HepG2 (cell line): Measurements from ENCODE around the gene EFNA2. TPM values are rescaled to one million over a fixed set of nuclear protein-coding genes. Genes with fewer than 3 reads are reported as not detected.

Experiments used
- ATF7-NPFF ChIP-seq: sonication (generic); formaldehyde crosslinking; IDR thresholded peaks from 2 replicates; pipeline ENCODE4 v1.8.1; 2023; ENCODE audit warnings: mild to moderate bottlenecking, low read depth, missing genetic modification reagents, moderate library complexity
- CBFB ChIP-seq: sonication (generic); formaldehyde crosslinking; IDR thresholded peaks from 2 replicates; pipeline ENCODE4 v1.4.0; 2020; ENCODE audit warnings: missing genetic modification reagents
- CERS6 ChIP-seq: sonication (generic); formaldehyde crosslinking; IDR thresholded peaks from 2 replicates; pipeline ENCODE4 v1.5.0; 2020; ENCODE audit warnings: missing genetic modification reagents
- FOXC1 ChIP-seq: sonication (generic); formaldehyde crosslinking; IDR thresholded peaks from 2 replicates; pipeline ENCODE4 v1.8.0; 2022; ENCODE audit warnings: mild to moderate bottlenecking, missing genetic modification reagents, borderline replicate concordance
- FOXK1 ChIP-seq: sonication (generic); formaldehyde crosslinking; IDR thresholded peaks from 2 replicates; pipeline ENCODE4 v1.4.0; 2020; ENCODE audit warnings: low read depth, missing genetic modification reagents, borderline replicate concordance
- GPN1 ChIP-seq: sonication (generic); formaldehyde crosslinking; IDR thresholded peaks from 2 replicates; pipeline ENCODE4 v1.5.1; 2020; ENCODE audit warnings: missing genetic modification reagents, borderline replicate concordance
- HNF4G ChIP-seq, 2 experiments: sonication (generic) in 1 of 2; formaldehyde crosslinking in 1 of 2; IDR thresholded peaks; 2 replicates each; pipeline versions ENCODE4 v1.4.0 to v1.6.1; 2011 to 2020; ENCODE audit warnings: borderline replicate concordance in 2 of 2, low read depth in 2 of 2, mild to moderate bottlenecking in 2 of 2, low read length in 1 of 2, missing genetic modification reagents in 1 of 2, moderate library complexity in 1 of 2
- IRF2 ChIP-seq: IDR thresholded peaks from 2 replicates; pipeline ENCODE4 v1.6.1; 2018; ENCODE audit warnings: missing genetic modification reagents, missing compliant biosample characterization
- JARID2 ChIP-seq: sonication (generic); formaldehyde crosslinking; IDR thresholded peaks from 2 replicates; pipeline ENCODE4 v1.8.1; 2023; ENCODE audit warnings: missing genetic modification reagents, inconsistent platforms; ENCODE audit not compliant: insufficient replicate concordance
- KLF15 ChIP-seq: sonication (generic); formaldehyde crosslinking; IDR thresholded peaks from 2 replicates; pipeline ENCODE4 v1.8.1; 2023; ENCODE audit warnings: borderline replicate concordance, mild to moderate bottlenecking, inconsistent platforms, missing genetic modification reagents, mixed read lengths
- NFE2L1 ChIP-seq: sonication (generic); formaldehyde crosslinking; IDR thresholded peaks from 2 replicates; pipeline ENCODE4 v1.4.0; 2020; ENCODE audit warnings: missing genetic modification reagents, mild to moderate bottlenecking, borderline replicate concordance
- PHF20 ChIP-seq: sonication (generic); formaldehyde crosslinking; IDR thresholded peaks from 2 replicates; pipeline ENCODE4 v1.5.0; 2020; ENCODE audit warnings: mild to moderate bottlenecking, missing genetic modification reagents
- PHF5A ChIP-seq: IDR thresholded peaks from one replicate; pipeline ENCODE4 v1.6.1; 2018; ENCODE audit warnings: low read depth, missing genetic modification reagents; ENCODE audit not compliant: unreplicated experiment
- POLR2AphosphoS5 ChIP-seq: IDR thresholded peaks from 2 replicates; pipeline ENCODE4 v1.6.1; 2012; ENCODE audit warnings: low read depth, low read length
- RARA ChIP-seq: IDR thresholded peaks from 2 replicates; pipeline ENCODE4 v1.6.1; 2016; ENCODE audit warnings: missing genetic modification reagents, missing compliant biosample characterization
- TARDBP ChIP-seq: sonication (generic); formaldehyde crosslinking; IDR thresholded peaks from 2 replicates; pipeline ENCODE4 v1.8.0; 2022; ENCODE audit warnings: mild to moderate bottlenecking, missing genetic modification reagents
- ZFY ChIP-seq: sonication (generic); formaldehyde crosslinking; IDR thresholded peaks from 2 replicates; pipeline ENCODE4 v1.4.0; 2020; ENCODE audit warnings: missing genetic modification reagents
- ZNF205 ChIP-seq: IDR thresholded peaks from 2 replicates; pipeline ENCODE4 v1.6.1; 2018; ENCODE audit warnings: missing biosample characterization, missing genetic modification reagents
- ZNF446 ChIP-seq: sonication (generic); formaldehyde crosslinking; IDR thresholded peaks from 2 replicates; pipeline ENCODE4 v1.5.0; 2020; ENCODE audit warnings: mild to moderate bottlenecking, missing genetic modification reagents
- ZNF563 ChIP-seq: sonication (generic); formaldehyde crosslinking; IDR thresholded peaks from 2 replicates; pipeline ENCODE4 v1.8.0; 2022; ENCODE audit warnings: mild to moderate bottlenecking, moderate library complexity, missing genetic modification reagents
- ZNF619 ChIP-seq: sonication (generic); formaldehyde crosslinking; IDR thresholded peaks from 2 replicates; pipeline ENCODE4 v1.4.0; 2020; ENCODE audit warnings: mild to moderate bottlenecking, missing genetic modification reagents
- ZNF670 ChIP-seq: sonication (generic); formaldehyde crosslinking; IDR thresholded peaks from 2 replicates; pipeline ENCODE4 v1.8.0; 2022; ENCODE audit warnings: mild to moderate bottlenecking, missing genetic modification reagents, borderline replicate concordance
- ZNF773 ChIP-seq: sonication (generic); formaldehyde crosslinking; IDR thresholded peaks from 2 replicates; pipeline ENCODE4 v1.4.0; 2020; ENCODE audit warnings: missing genetic modification reagents, borderline replicate concordance
- ZNF781 ChIP-seq: sonication (generic); formaldehyde crosslinking; IDR thresholded peaks from 2 replicates; pipeline ENCODE4 v1.5.1; 2020; ENCODE audit warnings: borderline replicate concordance, mild to moderate bottlenecking, missing genetic modification reagents; ENCODE audit errors: not compliant biosample characterization
- ZNF784 ChIP-seq: sonication (generic); formaldehyde crosslinking; IDR thresholded peaks from 2 replicates; pipeline ENCODE4 v1.5.1; 2020; ENCODE audit warnings: missing genetic modification reagents, mild to moderate bottlenecking, borderline replicate concordance
- ZNF883 ChIP-seq: sonication (generic); formaldehyde crosslinking; IDR thresholded peaks from 2 replicates; pipeline ENCODE4 v1.5.1; 2020; ENCODE audit warnings: mild to moderate bottlenecking, missing genetic modification reagents; ENCODE audit errors: not compliant biosample characterization
- ZSCAN25 ChIP-seq: sonication (generic); formaldehyde crosslinking; IDR thresholded peaks from 2 replicates; pipeline ENCODE4 v1.8.0; 2022; ENCODE audit warnings: mild to moderate bottlenecking, missing genetic modification reagents
- polyA plus RNA-seq, 8 experiments: library from polyadenylated mRNA; depleted of rRNA in 3 of 8; stranded (reverse) in 7 of 8; unstranded in 1 of 8; fragments of >200 nt; fragmentation: Illumina TruSeq in 4 of 8; extraction: Trizol in 4 of 8; gene quantifications; 2 replicates each; pipeline versions ENCODE4 v1.2.1 to v1.2.3, GENCODE V29; 2011 to 2016; ENCODE audit warnings: low read depth in 4 of 8, missing spikeins in 1 of 8, mixed read lengths in 1 of 8; ENCODE audit not compliant: insufficient read depth in 1 of 8
- total RNA-seq, 5 experiments: library from RNA; depleted of rRNA; stranded (reverse); fragments of >200 nt; fragmentation: Illumina TruSeq; extraction: Trizol; gene quantifications; 2 replicates each; pipeline ENCODE4 v1.2.3, GENCODE V29; 2016; ENCODE audit warnings: low read depth in 1 of 5
- TF ChIP-seq, protein P1 (sequence below): sonication (generic); formaldehyde crosslinking; IDR thresholded peaks from 2 replicates; pipeline ENCODE4 v1.5.0; 2020; ENCODE audit warnings: missing genetic modification reagents, mild to moderate bottlenecking, borderline replicate concordance

The EFNA2 gene
- total and polyA plus RNA-seq, 2 of the 13 experiments (the other 11 are each of a cell fraction or from before 2014, with no cell fraction given): 6.0 to 9.9 TPM

DNA sequence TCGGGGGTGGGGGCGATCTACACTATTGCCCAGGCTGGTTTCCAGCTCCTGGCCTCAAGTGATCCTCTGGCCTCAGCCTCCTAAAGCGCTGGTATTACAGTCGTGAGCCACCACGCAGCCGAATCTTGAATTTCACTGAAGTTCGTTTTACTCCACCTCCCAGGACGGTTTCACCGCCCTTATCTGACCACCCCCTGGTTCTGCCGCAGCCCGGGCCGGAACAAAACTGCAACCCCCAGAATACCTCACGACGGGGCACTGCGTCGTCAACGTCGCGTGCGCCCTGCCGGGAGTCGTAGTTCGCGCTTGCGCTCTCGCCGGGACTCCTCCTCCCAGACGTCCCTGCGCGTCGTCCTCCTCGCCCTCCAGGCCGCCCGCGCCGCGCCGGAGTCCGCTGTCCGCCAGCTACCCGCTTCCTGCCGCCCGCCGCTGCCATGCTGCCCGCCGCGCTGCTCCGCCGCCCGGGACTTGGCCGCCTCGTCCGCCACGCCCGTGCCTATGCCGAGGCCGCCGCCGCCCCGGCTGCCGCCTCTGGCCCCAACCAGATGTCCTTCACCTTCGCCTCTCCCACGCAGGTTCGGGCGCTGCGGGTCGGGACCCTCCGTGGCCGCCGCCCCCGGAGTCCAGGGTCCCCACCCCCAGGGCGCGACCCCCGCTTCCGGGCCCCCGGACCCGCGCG, 44.1 kb upstream of the EFNA2 start, which contains the start of gene ATP5F1D (continued):
- TF ChIP-seq ZNF670 (CRISPR knock-in tag) (0 out of 2 replicates have a peak, but pooled peaks have one; percentile 25), HNF4G (IDR thresholded peaks at IDR 0.05; ENCODE audit: borderline replicate concordance, low read depth, low read length) (no peak), HNF4G (CRISPR knock-in tag; IDR thresholded peaks at IDR 0.05; ENCODE audit: borderline replicate concordance, low read depth) (0 out of 2 replicates have a peak, but pooled peaks have one; percentile 38), ATF7-NPFF (CRISPR knock-in tag) (peak; percentile 49; the same call in 1 of the 2 replicates), ZNF563 (peak; percentile 12; the same call in 1 of the 2 replicates), IRF2 (CRISPR knock-in tag) (peak; percentile 94), ZNF619 (CRISPR knock-in tag) (no peak), NFE2L1 (CRISPR knock-in tag) (no peak), GPN1 (CRISPR knock-in tag) (no peak), ZNF446 (CRISPR knock-in tag) (peak; percentile 15; the same call in 1 of the 2 replicates), ZNF773 (CRISPR knock-in tag) (0 out of 2 replicates have a peak, but pooled peaks have one; percentile 28), PHF5A (CRISPR knock-in tag) (peak; percentile 23), ZSCAN25 (CRISPR knock-in tag) (peak; percentile 67; the same call in 1 of the 2 replicates), RARA (CRISPR knock-in tag) (peak; percentile 7; the same call in 1 of the 2 replicates), CBFB (0 out of 2 replicates have a peak, but pooled peaks have one; percentile 37), ZNF883 (CRISPR knock-in tag) (peak; percentile 41), ZFY (CRISPR knock-in tag) (peak; percentile 88), FOXK1 (peak; percentile 69; the same call in 1 of the 2 replicates), FOXC1 (CRISPR knock-in tag) (peak; percentile 54; the same call in 1 of the 2 replicates), JARID2 (CRISPR knock-in tag) (no peak), TARDBP (CRISPR knock-in tag) (0 out of 2 replicates have a peak, but pooled peaks have one; percentile 16), CERS6 (CRISPR knock-in tag) (no peak), ZNF784 (CRISPR knock-in tag) (peak; percentile 77), ZNF781 (CRISPR knock-in tag) (no peak), PHF20 (CRISPR knock-in tag) (0 out of 2 replicates have a peak, but pooled peaks have one; percentile 43), POLR2AphosphoS5 (peak; percentile 46; the same call in 1 of the 2 replicates), ZNF205 (CRISPR knock-in tag) (peak; percentile 48; the same call in 1 of the 2 replicates), KLF15 (CRISPR knock-in tag) (0 out of 2 replicates have a peak, but pooled peaks have one; percentile 37)
- TF ChIP-seq, protein P1, sequence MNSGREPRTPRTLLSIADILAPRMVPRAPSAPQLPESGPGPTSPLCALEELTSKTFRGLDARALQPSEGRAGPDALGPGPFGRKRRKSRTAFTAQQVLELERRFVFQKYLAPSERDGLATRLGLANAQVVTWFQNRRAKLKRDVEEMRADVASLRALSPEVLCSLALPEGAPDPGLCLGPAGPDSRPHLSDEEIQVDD: 0 out of 2 replicates have a peak, but pooled peaks have one; percentile 45
